ENCODE measurements around the gene ZFAND3.

GRCh38 chr6:38168126-38168525, 348.6 kb downstream of the ZFAND3 start:
- TF ChIP-seq CTCF (IDR thresholded peaks at IDR 0.05) (no peak), POLR2A (IDR thresholded peaks at IDR 0.05) (no peak)

All from Peyer's patch (tissue), 4 donors.